MM.1S (cell line): ENCODE results near the gene ACOX3.

Experiments
- CTCF ChIP-seq: fragments of 300-600 bp; sonication (generic); IDR thresholded peaks from 2 replicates; pipeline ENCODE4 v1.5.1; 2016; ENCODE audit warnings: antibody characterized with exemption, low read length, mixed read lengths
- EZH2 ChIP-seq: fragments of 300-600 bp; sonication (generic); optimal IDR thresholded peaks from 2 replicates; pipeline ENCODE3; 2017; ENCODE audit warnings: low read depth, mild to moderate bottlenecking, antibody characterized with exemption, low read length, mixed read lengths

GRCh38 chr4:8428288-8429097 is 12.0 kb downstream of the ACOX3 start:
- TF ChIP-seq CTCF (peak; percentile 46), EZH2 (no peak)
